ENCODE data around the gene CDK5. TPM values are rescaled to one million over a fixed set of nuclear protein-coding genes. Genes with fewer than 3 reads are reported as not detected.

The CDK5 gene
- total RNA-seq, 2 experiments from 2014 or later = 17.6 to 18.2 TPM

GRCh38 chr7:151011097-151011409, 46.6 kb downstream of the CDK5 start:
- CTCF ChIA-PET = interaction anchor here (0.7 to 4.9 kb wide), 12 partner anchors 8 to 233 kb away, joined by 3 to 57 read pairs (median 6); partner anchors contain the start of gene ABCB8
- H3K4me3 Mint-ChIP-seq = peak overlapping the region; percentile 81
- H3K36me3 Mint-ChIP-seq (ENCODE audit: low read depth) = peaks cover 21% of the 10 kb centered on the region
- H3K9me3 Mint-ChIP-seq = no peaks in the 10 kb centered on the region
- H3K27ac Mint-ChIP-seq = peak overlapping the region; percentile 97
- POLR2A ChIA-PET = interaction anchor here (0.7 to 3.8 kb wide), 11 partner anchors 9 to 49 kb away, joined by 3 to 34 read pairs (median 6); partner anchors contain the start of genes ABCB8, NOS3 and SLC4A2
- H3K4me1 Mint-ChIP-seq = peaks cover 83% of the 10 kb centered on the region
- H3K27me3 Mint-ChIP-seq = no peaks in the 10 kb centered on the region
- no peak for DNase-seq

GRCh38 chr7:151010307-151011096, 47.2 kb downstream of the CDK5 start:
- ChIA-PET POLR2A (interaction anchor here (0.7 to 3.8 kb wide), 12 partner anchors 9 to 49 kb away, joined by 3 to 34 read pairs (median 6); partner anchors contain the start of genes ABCB8, NOS3 and SLC4A2), CTCF (interaction anchor here (0.7 to 4.9 kb wide), 18 partner anchors 9 to 234 kb away, joined by 3 to 57 read pairs (median 5); partner anchors contain the start of gene ABCB8)
- peak overlapping the region; percentile 97 for H3K27ac Mint-ChIP-seq
- peak overlapping the region; percentile 81 for H3K4me3 Mint-ChIP-seq
- DNase-seq = peak; percentile 71
- H3K4me1 Mint-ChIP-seq = peaks cover 81% of the 10 kb centered on the region
- H3K9me3 Mint-ChIP-seq = no peaks in the 10 kb centered on the region
- H3K36me3 Mint-ChIP-seq (ENCODE audit: low read depth) = peaks cover 20% of the 10 kb centered on the region
- H3K27me3 Mint-ChIP-seq = no peaks in the 10 kb centered on the region

- ChIA-PET CTCF (interaction anchor here (0.8 to 4.9 kb wide), 13 partner anchors 9 to 112 kb away, joined by 3 to 57 read pairs (median 7); partner anchors contain the start of gene ABCB8), POLR2A (interaction anchor here (0.7 to 3.8 kb wide), 9 partner anchors 9 to 50 kb away, joined by 3 to 34 read pairs (median 6); partner anchors contain the start of genes ABCB8 and SLC4A2)
- no peak for DNase-seq
- Mint-ChIP-seq H3K27ac (peak overlapping the region; percentile 97), H3K27me3 (no peaks in the 10 kb centered on the region), H3K36me3 (ENCODE audit: low read depth) (peaks cover 15% of the 10 kb centered on the region), H3K9me3 (no peaks in the 10 kb centered on the region), H3K4me3 (peak overlapping the region; percentile 81), H3K4me1 (peaks cover 80% of the 10 kb centered on the region)
These were observed 47.7 kb downstream of the CDK5 start for GRCh38 chr7:151010037-151010306.

DNA sequence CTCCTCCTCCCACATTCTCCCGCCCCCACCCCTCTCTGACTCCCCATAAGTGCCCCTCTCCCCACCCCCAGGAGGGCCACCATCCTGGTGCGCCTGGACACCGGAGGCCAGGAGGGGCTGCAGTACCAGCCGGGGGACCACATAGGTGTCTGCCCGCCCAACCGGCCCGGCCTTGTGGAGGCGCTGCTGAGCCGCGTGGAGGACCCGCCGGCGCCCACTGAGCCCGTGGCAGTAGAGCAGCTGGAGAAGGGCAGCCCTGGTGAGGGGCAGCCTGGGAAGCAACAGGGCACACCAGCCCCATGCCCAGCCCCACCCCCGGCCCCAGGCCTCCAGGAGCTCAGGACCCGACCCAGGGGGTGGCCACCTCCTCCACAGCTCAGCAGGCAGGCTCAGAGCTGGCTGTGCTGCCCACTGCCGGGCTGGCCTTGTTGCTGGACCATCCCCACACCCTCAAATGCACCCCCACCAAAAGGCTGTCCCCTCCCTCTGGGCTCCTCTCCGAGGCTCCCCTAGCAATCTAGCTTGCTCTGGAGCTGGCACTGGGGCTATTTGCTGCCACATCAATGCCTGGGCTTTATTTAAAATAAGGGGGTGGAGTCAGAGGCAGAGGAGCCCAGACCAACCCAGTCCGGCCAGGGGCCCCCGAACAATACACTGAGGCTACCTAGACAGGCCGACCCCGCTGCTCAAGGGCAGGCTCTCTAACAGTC, 48.2 kb downstream of the CDK5 start:
- peaks cover 75% of the 10 kb centered on the region for H3K4me1 Mint-ChIP-seq
- H3K27ac Mint-ChIP-seq = peak overlapping the region; percentile 97
- POLR2A ChIA-PET = interaction anchor here (0.7 to 3.8 kb wide), 10 partner anchors 9 to 50 kb away, joined by 3 to 34 read pairs (median 8); partner anchors contain the start of genes ABCB8 and SLC4A2
- no peaks in the 10 kb centered on the region for H3K9me3 Mint-ChIP-seq
- CTCF ChIA-PET = interaction anchor here (0.6 to 4.9 kb wide), 21 partner anchors 10 to 111 kb away, joined by 3 to 57 read pairs (median 6); partner anchors contain the start of gene ABCB8
- peak overlapping the region; percentile 27 for H3K4me3 Mint-ChIP-seq
- peaks cover 13% of the 10 kb centered on the region for H3K36me3 Mint-ChIP-seq (ENCODE audit: low read depth)
- peaks cover under 1% of the 10 kb centered on the region for H3K27me3 Mint-ChIP-seq
- no peak for DNase-seq

DNA sequence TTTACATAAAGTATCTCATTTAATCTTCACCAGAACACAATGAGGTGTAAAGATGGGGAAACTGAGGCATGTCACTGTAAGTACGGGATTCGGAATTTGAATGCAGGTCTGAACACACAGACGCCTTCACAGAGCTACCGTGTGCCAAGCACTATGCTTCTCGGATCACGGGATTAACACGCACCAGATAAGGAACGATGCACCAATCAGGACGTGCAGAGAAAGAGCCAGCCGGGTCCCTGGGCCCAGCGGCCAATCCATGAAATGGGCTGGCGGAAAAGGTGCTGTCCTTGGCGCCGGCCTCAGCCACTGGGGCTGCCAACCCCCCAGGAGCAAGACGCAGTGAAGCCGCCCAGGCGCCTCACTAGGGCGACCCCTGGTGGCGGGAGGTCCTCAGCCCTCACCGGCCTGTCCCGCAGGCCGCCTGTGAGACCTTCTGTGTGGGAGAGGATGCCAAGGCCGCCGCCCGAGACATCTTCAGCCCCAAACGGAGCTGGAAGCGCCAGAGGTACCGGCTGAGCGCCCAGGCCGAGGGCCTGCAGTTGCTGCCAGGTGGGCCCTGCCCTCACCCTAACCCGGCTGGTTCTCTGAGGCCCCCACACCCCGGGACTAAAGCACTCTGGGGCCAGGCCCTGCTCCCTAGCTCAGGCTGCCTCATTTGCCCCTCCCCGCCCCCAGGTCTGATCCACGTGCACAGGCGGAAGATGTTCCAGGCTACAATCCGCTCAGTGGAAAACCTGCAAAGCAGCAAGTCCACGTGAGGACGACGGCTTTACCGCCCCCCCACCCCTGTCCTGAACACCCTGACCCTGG, 49.0 kb downstream of the CDK5 start:
- DNase-seq = peak; percentile 79
- ChIA-PET CTCF (interaction anchor here (0.6 to 4.9 kb wide), 21 partner anchors 11 to 218 kb away, joined by 3 to 57 read pairs (median 4); partner anchors contain the start of genes ABCB8 and ABCF2), POLR2A (interaction anchor here (0.7 to 3.8 kb wide), 7 partner anchors 8 to 28 kb away, joined by 3 to 34 read pairs (median 8); partner anchors contain the start of gene ABCB8)
- Mint-ChIP-seq H3K27ac (peak overlapping the region; percentile 92), H3K9me3 (no peaks in the 10 kb centered on the region), H3K36me3 (ENCODE audit: low read depth) (peaks cover 10% of the 10 kb centered on the region), H3K4me3 (peak overlapping the region; percentile 76), H3K4me1 (peaks cover 67% of the 10 kb centered on the region), H3K27me3 (peaks cover 2% of the 10 kb centered on the region)

DNA sequence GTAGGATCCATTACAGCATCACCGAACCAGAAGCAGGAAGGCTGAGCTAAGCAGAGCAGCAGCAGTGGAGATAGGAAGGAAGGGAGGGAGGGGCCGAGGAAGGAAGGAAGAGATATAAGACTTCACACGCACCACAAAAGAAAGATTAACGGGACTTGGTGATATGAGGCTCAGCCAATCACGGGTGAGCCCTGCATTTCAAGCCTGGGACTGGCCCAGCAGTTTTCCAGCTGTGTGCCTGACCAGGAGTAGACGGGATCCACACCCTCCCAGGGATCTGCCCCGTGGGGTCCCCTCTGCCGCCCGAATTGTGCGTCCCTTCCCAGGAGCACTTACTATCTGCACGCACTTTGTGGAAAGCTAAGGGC, 49.6 kb downstream of the CDK5 start:
- ChIA-PET POLR2A (interaction anchor here (0.7 to 3.8 kb wide), 9 partner anchors 9 to 39 kb away, joined by 3 to 34 read pairs (median 3); partner anchors contain the start of gene ABCB8), CTCF (interaction anchor here (0.8 to 4.9 kb wide), 18 partner anchors 10 to 219 kb away, joined by 3 to 57 read pairs (median 4); partner anchors contain the start of genes ABCB8 and ABCF2)
- peak; percentile 53 for DNase-seq

DNA sequence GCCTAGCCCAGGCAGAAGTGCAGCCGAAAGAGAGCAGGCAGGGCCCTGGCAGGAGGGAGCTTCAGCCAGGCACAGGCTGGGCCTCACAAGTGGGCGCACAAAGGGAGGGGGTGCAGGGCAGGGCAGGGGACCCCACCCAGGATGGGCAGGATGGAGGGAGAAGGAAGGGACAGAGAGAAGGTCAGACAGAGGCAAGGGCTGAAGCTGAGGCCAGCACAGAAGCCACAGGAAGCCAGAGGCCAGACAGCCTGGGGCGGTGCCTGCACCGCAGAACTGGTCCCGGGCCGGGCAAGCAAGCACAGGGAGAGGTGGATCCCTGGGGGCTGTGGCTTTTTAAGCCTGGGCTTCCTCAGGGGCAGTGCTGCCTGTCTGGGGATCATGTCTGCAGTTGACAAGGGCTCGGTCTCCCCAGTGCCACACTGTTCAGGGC, 50.2 kb downstream of the CDK5 start:
- Mint-ChIP-seq H3K36me3 (ENCODE audit: low read depth) (peaks cover 7% of the 10 kb centered on the region), H3K4me1 (peaks cover 57% of the 10 kb centered on the region), H3K27me3 (peaks cover 2% of the 10 kb centered on the region), H3K27ac (peak overlapping the region; percentile 92), H3K9me3 (no peaks in the 10 kb centered on the region), H3K4me3 (peak overlapping the region; percentile 76)
- ChIA-PET POLR2A (interaction anchor here (0.9 to 3.1 kb wide), 6 partner anchors 8 to 38 kb away, joined by 3 to 22 read pairs (median 6); partner anchors contain the start of gene ABCB8), CTCF (interaction anchor here (0.9 to 4.9 kb wide), 12 partner anchors 9 to 116 kb away, joined by 3 to 57 read pairs (median 9); partner anchors contain the start of gene ABCB8)
- no peak for DNase-seq

More for the DNA sequence above, 49.6 kb downstream of the CDK5 start:
- H3K4me1 Mint-ChIP-seq = peaks cover 63% of the 10 kb centered on the region
- H3K36me3 Mint-ChIP-seq (ENCODE audit: low read depth) = peaks cover 10% of the 10 kb centered on the region
- peak overlapping the region; percentile 92 for H3K27ac Mint-ChIP-seq
- no peaks in the 10 kb centered on the region for H3K9me3 Mint-ChIP-seq
- H3K4me3 Mint-ChIP-seq = peak overlapping the region; percentile 76
- peaks cover 2% of the 10 kb centered on the region for H3K27me3 Mint-ChIP-seq

DNA sequence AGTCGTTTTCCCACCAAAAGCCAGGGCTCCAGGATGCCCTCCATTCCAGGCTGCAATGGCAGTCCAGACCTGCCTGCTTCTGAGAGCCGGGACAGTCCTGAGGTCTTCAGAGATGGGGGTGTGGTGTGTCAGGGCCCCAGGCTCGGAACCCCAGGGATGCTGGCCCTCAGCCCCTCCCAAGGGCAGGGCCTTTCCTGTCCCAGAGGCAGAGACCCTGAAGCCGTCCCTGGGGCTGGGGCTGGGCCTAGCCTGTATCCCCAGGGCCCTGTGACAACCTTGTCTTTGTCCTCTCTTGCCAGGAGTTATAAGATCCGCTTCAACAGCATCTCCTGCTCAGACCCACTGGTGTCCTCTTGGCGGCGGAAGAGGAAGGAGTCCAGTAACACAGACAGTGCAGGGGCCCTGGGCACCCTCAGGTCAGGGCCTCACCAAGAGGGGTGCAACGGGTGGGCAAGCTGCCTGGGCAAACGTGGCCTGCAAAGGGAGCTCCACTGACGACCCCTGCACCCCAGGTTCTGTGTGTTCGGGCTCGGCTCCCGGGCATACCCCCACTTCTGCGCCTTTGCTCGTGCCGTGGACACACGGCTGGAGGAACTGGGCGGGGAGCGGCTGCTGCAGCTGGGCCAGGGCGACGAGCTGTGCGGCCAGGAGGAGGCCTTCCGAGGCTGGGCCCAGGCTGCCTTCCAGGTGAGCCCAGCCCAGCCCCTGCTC, 51.0 kb downstream of the CDK5 start:
- no peak overlapping the region for H3K27ac Mint-ChIP-seq
- peaks cover under 1% of the 10 kb centered on the region for H3K36me3 Mint-ChIP-seq (ENCODE audit: low read depth)
- H3K27me3 Mint-ChIP-seq = peaks cover 2% of the 10 kb centered on the region
- CTCF ChIA-PET = interaction anchor here (1.3 to 4.9 kb wide), 4 partner anchors 12 to 102 kb away, joined by 5 to 30 read pairs (median 12); partner anchors contain the start of genes ABCB8 and NOS3
- H3K4me3 Mint-ChIP-seq = no peak overlapping the region
- POLR2A ChIA-PET = interaction anchor here (1.1 to 3.1 kb wide), 3 partner anchors 10 to 13 kb away, joined by 3 to 22 read pairs (median 11); no protein-coding TSS in a partner anchor
- H3K4me1 Mint-ChIP-seq = peaks cover 49% of the 10 kb centered on the region
- H3K9me3 Mint-ChIP-seq = no peaks in the 10 kb centered on the region
- DNase-seq = no peak

DNA sequence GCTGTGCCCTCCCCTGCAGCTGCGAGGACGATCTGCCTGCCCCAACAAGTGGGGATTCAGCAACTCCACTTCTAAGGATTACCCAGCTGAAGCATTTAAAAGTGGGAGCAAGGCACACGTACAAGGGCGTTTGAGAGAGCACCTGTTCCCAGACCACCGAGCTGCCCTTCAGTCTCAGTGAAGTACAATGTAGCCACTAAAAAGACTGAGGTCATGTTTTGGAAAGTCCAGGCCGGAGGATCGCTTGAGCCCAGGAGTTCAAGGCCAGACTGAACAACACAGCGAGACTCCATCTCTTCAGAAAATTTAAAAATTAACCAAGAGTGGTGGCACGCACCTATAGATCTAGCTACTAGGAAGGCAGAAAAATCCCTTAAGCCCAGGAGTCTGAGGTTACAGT, 52.1 kb downstream of the CDK5 start:
- peaks cover 2% of the 10 kb centered on the region for H3K27me3 Mint-ChIP-seq
- POLR2A ChIA-PET = no interaction called here
- no peaks in the 10 kb centered on the region for H3K9me3 Mint-ChIP-seq
- H3K4me1 Mint-ChIP-seq = peaks cover 43% of the 10 kb centered on the region
- DNase-seq = no peak
- H3K36me3 Mint-ChIP-seq (ENCODE audit: low read depth) = no peaks in the 10 kb centered on the region
- no peak overlapping the region for H3K4me3 Mint-ChIP-seq
- H3K27ac Mint-ChIP-seq = peak overlapping the region; percentile 62
- CTCF ChIA-PET = interaction anchor here (0.9 to 2.3 kb wide), 3 partner anchors 13 to 20 kb away, joined by 3 to 7 read pairs (median 7); partner anchors contain the start of gene NOS3
